ENCODE measurements around the gene NOPCHAP1.

DNA sequence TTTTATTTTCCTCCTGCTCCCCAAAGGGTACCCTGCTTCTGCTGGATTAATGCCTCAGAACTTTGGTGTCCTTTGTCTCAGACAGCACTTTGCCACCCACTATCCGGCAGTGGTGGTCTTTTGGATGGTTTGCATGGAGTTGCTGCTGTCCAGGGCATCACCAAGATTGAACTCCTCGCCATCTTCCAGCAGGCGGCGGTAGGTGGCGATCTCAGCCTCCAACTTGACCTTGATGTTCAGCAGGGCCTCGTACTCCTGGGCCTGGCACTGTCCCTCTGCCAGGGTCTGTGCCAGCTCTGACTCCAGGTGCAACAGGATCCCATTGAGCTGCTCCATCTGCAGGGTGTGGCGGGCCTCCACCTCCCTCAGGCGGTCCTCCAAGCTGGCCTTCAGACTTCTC, 9.4 kb upstream of the NOPCHAP1 start:
- TF ChIP-seq EZH2 (IDR thresholded peaks at IDR 0.05; ENCODE audit: insufficient read depth, poor library complexity, severe bottlenecking), result no peak
- TF ChIP-seq EZH2phosphoT487 (IDR thresholded peaks at IDR 0.05; ENCODE audit: insufficient read depth, low read depth), result no peak

Data from GM23248 (cell line).